ENCODE measurements around the gene COL2A1.

The COL2A1 gene

GRCh38 chr12:48007206-48007605 lies 2.9 kb upstream of the COL2A1 start:
- Histone ChIP-seq H3K4me1 (ENCODE audit: low read length) (no peaks in the 10 kb centered on the region), H3K4me3 (ENCODE audit: low read length) (no peak overlapping the region), H3K36me3 (replicated peaks; ENCODE audit: low read depth, low read length) (no peaks in the 10 kb centered on the region), H3K79me2 (ENCODE audit: low read length) (no peaks in the 10 kb centered on the region), H4K20me1 (ENCODE audit: insufficient read depth, low read length) (no peaks in the 10 kb centered on the region), H2AFZ (ENCODE audit: low read depth, low read length) (no peak overlapping the region), H3K27ac (ENCODE audit: low read length) (no peak overlapping the region), H3K9ac (ENCODE audit: low read length) (no peak overlapping the region), H3K4me2 (ENCODE audit: low read length) (no peak overlapping the region), H3K9me3 (ENCODE audit: insufficient read depth, low read length) (no peaks in the 10 kb centered on the region), H3K27me3 (ENCODE audit: low read depth, low read length) (peaks cover 15% of the 10 kb centered on the region)
- TF ChIP-seq EZH2phosphoT487 (IDR thresholded peaks at IDR 0.05; ENCODE audit: low read depth) (no peak), CTCF (IDR thresholded peaks at IDR 0.05; ENCODE audit: low read depth, low read length) (no peak)

- H3K36me3 ChIP-seq (replicated peaks; ENCODE audit: low read depth, low read length), result no peaks in the 10 kb centered on the region
- no peak overlapping the region for H3K27ac ChIP-seq (ENCODE audit: low read length)
- H3K4me2 ChIP-seq (ENCODE audit: low read length), result no peak overlapping the region
- no peak overlapping the region for H3K4me3 ChIP-seq (ENCODE audit: low read length)
- H3K27me3 ChIP-seq (ENCODE audit: low read depth, low read length), result peaks cover 15% of the 10 kb centered on the region
- H3K79me2 ChIP-seq (ENCODE audit: low read length), result no peaks in the 10 kb centered on the region
- TF ChIP-seq CTCF (IDR thresholded peaks at IDR 0.05; ENCODE audit: low read depth, low read length) (no peak), EZH2phosphoT487 (IDR thresholded peaks at IDR 0.05; ENCODE audit: low read depth) (no peak)
- no peak overlapping the region for H2AFZ ChIP-seq (ENCODE audit: low read depth, low read length)
- H4K20me1 ChIP-seq (ENCODE audit: insufficient read depth, low read length), result no peaks in the 10 kb centered on the region
- no peak overlapping the region for H3K9ac ChIP-seq (ENCODE audit: low read length)
- no peaks in the 10 kb centered on the region for H3K4me1 ChIP-seq (ENCODE audit: low read length)
- no peaks in the 10 kb centered on the region for H3K9me3 ChIP-seq (ENCODE audit: insufficient read depth, low read length)
These were observed 1.4 kb upstream of the COL2A1 start for GRCh38 chr12:48005750-48006021.

- H3K4me1 ChIP-seq (ENCODE audit: low read length), result no peaks in the 10 kb centered on the region
- no peak overlapping the region for H3K27ac ChIP-seq (ENCODE audit: low read length)
- H3K79me2 ChIP-seq (ENCODE audit: low read length), result no peaks in the 10 kb centered on the region
- no peaks in the 10 kb centered on the region for H4K20me1 ChIP-seq (ENCODE audit: insufficient read depth, low read length)
- H3K9me3 ChIP-seq (ENCODE audit: insufficient read depth, low read length), result no peaks in the 10 kb centered on the region
- H3K27me3 ChIP-seq (ENCODE audit: low read depth, low read length), result peaks cover 18% of the 10 kb centered on the region
- no peak overlapping the region for H2AFZ ChIP-seq (ENCODE audit: low read depth, low read length)
- no peaks in the 10 kb centered on the region for H3K36me3 ChIP-seq (replicated peaks; ENCODE audit: low read depth, low read length)
- no peak overlapping the region for H3K4me3 ChIP-seq (ENCODE audit: low read length)
- no peak overlapping the region for H3K4me2 ChIP-seq (ENCODE audit: low read length)
- TF ChIP-seq EZH2phosphoT487 (IDR thresholded peaks at IDR 0.05; ENCODE audit: low read depth) (no peak), CTCF (IDR thresholded peaks at IDR 0.05; ENCODE audit: low read depth, low read length) (no peak)
- H3K9ac ChIP-seq (ENCODE audit: low read length), result no peak overlapping the region
These were observed 899 bp upstream of the COL2A1 start for GRCh38 chr12:48005001-48005749.

- H3K79me2 ChIP-seq (ENCODE audit: low read length), result no peaks in the 10 kb centered on the region
- no peaks in the 10 kb centered on the region for H3K4me1 ChIP-seq (ENCODE audit: low read length)
- H4K20me1 ChIP-seq (ENCODE audit: insufficient read depth, low read length), result no peaks in the 10 kb centered on the region
- H3K36me3 ChIP-seq (replicated peaks; ENCODE audit: low read depth, low read length), result no peaks in the 10 kb centered on the region
- H3K4me2 ChIP-seq (ENCODE audit: low read length), result no peak overlapping the region
- H3K27me3 ChIP-seq (ENCODE audit: low read depth, low read length), result peaks cover 29% of the 10 kb centered on the region
- TF ChIP-seq CTCF (IDR thresholded peaks at IDR 0.05; ENCODE audit: low read depth, low read length), result no peak
- TF ChIP-seq EZH2phosphoT487 (IDR thresholded peaks at IDR 0.05; ENCODE audit: low read depth), result no peak
- H3K9me3 ChIP-seq (ENCODE audit: insufficient read depth, low read length), result no peaks in the 10 kb centered on the region
- no peak overlapping the region for H3K27ac ChIP-seq (ENCODE audit: low read length)
- H3K9ac ChIP-seq (ENCODE audit: low read length), result no peak overlapping the region
- no peak overlapping the region for H3K4me3 ChIP-seq (ENCODE audit: low read length)
- no peak overlapping the region for H2AFZ ChIP-seq (ENCODE audit: low read depth, low read length)
These were observed 837 bp downstream of the COL2A1 start for GRCh38 chr12:48003226-48004052.
